HCT116 (cell line): ENCODE results near the gene CD82. TPM values are rescaled to one million over a fixed set of nuclear protein-coding genes. Genes with fewer than 3 reads are reported as not detected.

Experiments
- ATAC-seq: fragments of 200-7000 bp; cut with Tn5 transposase; 2 replicates; pipeline ENCODE4 v1.9.1; 2020; ENCODE audit warnings: mild to moderate bottlenecking, moderate library complexity
- BruUV-seq: library from RNA; stranded (reverse); fragments of 400-500 nt; replicated peaks from 2 replicates; lab custom pipeline; 2021; lab: Mats Ljungman, UMichigan
- CTCF ChIA-PET: fragments of 300-600 bp; sonication (Branson Sonifier 250); formaldehyde crosslinking; loops from one replicate; lab custom pipeline; 2021; ENCODE audit warnings: antibody characterized with exemption; lab: Charles Lee
- POLR2A ChIA-PET: fragments of 300-600, 350-600 bp; sonication (Branson Sonifier 250); formaldehyde crosslinking; loops from one replicate; lab custom pipeline; 2021; ENCODE audit warnings: antibody characterized with exemption; lab: Charles Lee
- RAD21 ChIA-PET, 2 experiments: fragments of 300-600 bp; sonication (Branson Sonifier 250); formaldehyde crosslinking; loops; one replicate each; lab custom pipeline; 2023; ENCODE audit warnings: low total read pairs in 2 of 2; ENCODE audit not compliant: uncharacterized antibody in 2 of 2, unreplicated experiment in 2 of 2, low non-redundant PET in 1 of 2; lab: Charles Lee
- DNase-seq: peaks from one replicate; pipeline ENCODE4 v3.0.0-alpha.2; 2010; ENCODE audit warnings: low read depth, low spot score
- H2AFZ ChIP-seq: fragments of 200-600 bp; shearing (Covaris generic), sonication (generic); 2 replicates; pipeline ENCODE4 v1.6.1; 2017; ENCODE audit warnings: low read depth, mixed run types, mixed read lengths, antibody characterized with exemption, low read length; ENCODE audit not compliant: poor library complexity, severe bottlenecking
- H3K27ac ChIP-seq: 2 replicates; pipeline ENCODE4 v1.5.1; 2012; ENCODE audit warnings: low read depth, low read length
- H3K27me3 ChIP-seq: fragments of 200-600 bp; sonication (generic); 2 replicates; pipeline ENCODE4 v1.6.1; 2016; ENCODE audit warnings: mixed run types, low read length, mixed read lengths; ENCODE audit not compliant: insufficient read depth
- H3K36me3 ChIP-seq, 2 experiments: fragments of 200-500 bp in 1 of 2; fragments of 200-600 bp in 1 of 2; sonication (Bioruptor generic) in 1 of 2; sonication (generic) in 1 of 2; 2 replicates each; pipeline versions ENCODE4 v1.5.1 to v1.6.1; 2014 to 2016; ENCODE audit warnings: low read length in 2 of 2, inconsistent platforms in 1 of 2, mixed read lengths in 1 of 2, mixed run types in 1 of 2; ENCODE audit not compliant: insufficient read depth in 2 of 2, control insufficient read depth in 1 of 2
- H3K4me1 ChIP-seq, 2 experiments: fragments of 200-600 bp in 1 of 2; sonication (generic) in 1 of 2; 2 replicates each; pipeline versions ENCODE4 v1.5.1 to v1.6.1; 2012 to 2017; ENCODE audit warnings: low read length in 2 of 2, inconsistent platforms in 1 of 2, mild to moderate bottlenecking in 1 of 2, mixed read lengths in 1 of 2, mixed run types in 1 of 2, moderate library complexity in 1 of 2; ENCODE audit not compliant: insufficient read depth in 2 of 2, control insufficient read depth in 1 of 2
- H3K4me2 ChIP-seq: fragments of 200-600 bp; sonication (generic); 2 replicates; pipeline ENCODE4 v1.6.1; 2017; ENCODE audit warnings: mixed run types, low read length, mixed read lengths
- H3K4me3 ChIP-seq, 2 experiments: fragments of 200-600 bp in 1 of 2; sonication (generic) in 1 of 2; replicated peaks in 1 of 2; 2 replicates each; pipeline ENCODE4 v1.5.1; 2011 to 2016; ENCODE audit warnings: low read length in 2 of 2, control low read depth in 1 of 2, low read depth in 1 of 2, mild to moderate bottlenecking in 1 of 2, mixed read lengths in 1 of 2, mixed run types in 1 of 2
- H3K79me2 ChIP-seq: fragments of 200-600 bp; sonication (generic); 2 replicates; pipeline ENCODE4 v1.6.1; 2017; ENCODE audit warnings: mild to moderate bottlenecking, mixed run types, low read length, moderate library complexity, mixed read lengths; ENCODE audit not compliant: insufficient read depth
- H3K9ac ChIP-seq: fragments of 200-600 bp; sonication (generic); 2 replicates; pipeline ENCODE4 v1.6.1; 2016; ENCODE audit warnings: low read length, mixed read lengths
- H3K9me2 ChIP-seq: fragments of 200-600 bp; sonication (generic), shearing (Covaris generic); 2 replicates; pipeline ENCODE4 v1.6.1; 2017; ENCODE audit warnings: mixed run types, mild to moderate bottlenecking, moderate library complexity; ENCODE audit not compliant: insufficient read depth
- H3K9me3 ChIP-seq, 2 experiments: fragments of 200-500 bp in 1 of 2; fragments of 200-600 bp in 1 of 2; sonication (Bioruptor generic) in 1 of 2; sonication (generic) in 1 of 2; 2 replicates each; pipeline ENCODE4 v1.6.1; 2014 to 2017; ENCODE audit warnings: low read length in 2 of 2, mixed read lengths in 2 of 2, inconsistent platforms in 1 of 2, low read depth in 1 of 2, mild to moderate bottlenecking in 1 of 2, mixed run types in 1 of 2, moderate library complexity in 1 of 2; ENCODE audit not compliant: control insufficient read depth in 1 of 2, insufficient read depth in 1 of 2
- H4K20me1 ChIP-seq: fragments of 200-600 bp; sonication (generic), shearing (Covaris generic); 2 replicates; pipeline ENCODE4 v1.6.1; 2017; ENCODE audit warnings: mixed run types, mild to moderate bottlenecking, moderate library complexity; ENCODE audit not compliant: insufficient read depth
- CEBPB ChIP-seq: IDR thresholded peaks from 2 replicates; pipeline ENCODE4 v1.6.1; 2012; ENCODE audit warnings: low read depth
- ELF1 ChIP-seq: IDR thresholded peaks from 2 replicates; pipeline ENCODE4 v1.6.1; 2012; ENCODE audit warnings: low read depth, borderline replicate concordance
- EZH2 ChIP-seq: fragments of 200-600 bp; sonication (generic); IDR thresholded peaks from 2 replicates; pipeline ENCODE4 v1.6.1; 2017; ENCODE audit warnings: antibody characterized with exemption, mixed run types
- FOSL1 ChIP-seq: IDR thresholded peaks from 2 replicates; pipeline ENCODE4 v1.6.1; 2012; ENCODE audit warnings: low read depth
- JUND ChIP-seq: IDR thresholded peaks from 2 replicates; pipeline ENCODE4 v1.6.1; 2012
- POLR2AphosphoS5 ChIP-seq: IDR thresholded peaks from 2 replicates; pipeline ENCODE4 v1.6.1; 2011; ENCODE audit warnings: mild to moderate bottlenecking, low read depth, low read length, moderate library complexity
- RAD21 ChIP-seq: IDR thresholded peaks from 2 replicates; pipeline ENCODE4 v1.6.1; 2012; ENCODE audit warnings: low read depth, mild to moderate bottlenecking
- SIN3A ChIP-seq: IDR thresholded peaks from 2 replicates; pipeline ENCODE4 v1.6.1; 2012; ENCODE audit warnings: low read depth
- YY1 ChIP-seq: IDR thresholded peaks from 2 replicates; pipeline ENCODE4 v1.6.1; 2011; ENCODE audit warnings: low read length, low read depth, moderate library complexity, mild to moderate bottlenecking; ENCODE audit not compliant: insufficient replicate concordance; ENCODE audit errors: extremely low read depth
- ZFX ChIP-seq: fragments of 450-650 bp; IDR thresholded peaks from 2 replicates; pipeline ENCODE4 v1.6.1; 2017
- intact Hi-C: fragments of 100-400 bp; cut with micrococcal nuclease; formaldehyde crosslinking; loops from 2 replicates; pipeline ENCODE4 v1.10.0; 2022
- total RNA-seq: library from RNA; stranded (reverse); gene quantifications from one replicate; pipeline ENCODE4 v1.2.1, GENCODE V29; 2021; ENCODE audit not compliant: unreplicated experiment
- TF ChIP-seq, protein P1 (sequence below): IDR thresholded peaks from 2 replicates; pipeline ENCODE4 v1.6.1; 2012
- TF ChIP-seq, protein P2 (sequence below), 3 experiments: fragments of 200-600 bp in 1 of 3; sonication (generic) in 1 of 3; IDR thresholded peaks in 2 of 3; conservative IDR thresholded peaks in 1 of 3; 2 replicates each; pipeline ENCODE4 v1.5.1; 2012 to 2017; ENCODE audit warnings: low read depth in 2 of 3, low read length in 2 of 3, antibody characterized with exemption in 1 of 3, borderline replicate concordance in 1 of 3, control low read depth in 1 of 3, mild to moderate bottlenecking in 1 of 3, mixed read lengths in 1 of 3, mixed run types in 1 of 3, moderate library complexity in 1 of 3; ENCODE audit not compliant: insufficient read depth in 1 of 3
- TF ChIP-seq, protein P3 (sequence below): IDR thresholded peaks from 2 replicates; pipeline ENCODE4 v1.6.1; 2011; ENCODE audit warnings: mild to moderate bottlenecking, low read length, moderate library complexity; ENCODE audit not compliant: insufficient replicate concordance; ENCODE audit errors: extremely low read depth

The CD82 gene
- total RNA-seq, 1 experiment from 2014 or later = 16.7 TPM

DNA sequence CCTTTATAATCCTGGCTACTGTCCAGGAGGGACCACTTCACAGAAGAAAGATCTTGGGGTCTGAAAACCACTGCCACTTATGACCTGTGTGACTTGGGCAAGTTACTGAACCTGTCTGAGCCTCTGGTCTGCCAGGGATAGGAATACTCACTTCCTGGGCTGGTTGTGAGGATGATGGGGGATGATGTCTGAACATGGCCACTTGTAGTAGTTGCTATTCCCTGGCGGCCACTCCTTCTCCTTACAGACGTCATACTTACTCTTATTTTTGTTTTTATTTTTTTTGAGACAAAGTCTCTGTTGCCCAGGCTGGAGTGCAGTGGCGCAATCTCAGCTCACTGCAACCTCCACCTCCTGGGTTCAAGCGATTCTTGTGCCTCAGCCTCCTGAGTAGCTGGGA is 26.1 kb downstream of the CD82 start:
- TF ChIP-seq EZH2 (no peak), FOSL1 (no peak), ELF1 (no peak), JUND (no peak), SIN3A (no peak), CEBPB (no peak), ZFX (no peak), POLR2AphosphoS5 (no peak), RAD21 (no peak), YY1 (no peak)
- TF ChIP-seq, protein P1, sequence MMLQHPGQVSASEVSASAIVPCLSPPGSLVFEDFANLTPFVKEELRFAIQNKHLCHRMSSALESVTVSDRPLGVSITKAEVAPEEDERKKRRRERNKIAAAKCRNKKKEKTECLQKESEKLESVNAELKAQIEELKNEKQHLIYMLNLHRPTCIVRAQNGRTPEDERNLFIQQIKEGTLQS = no peak
- TF ChIP-seq, protein P2, sequence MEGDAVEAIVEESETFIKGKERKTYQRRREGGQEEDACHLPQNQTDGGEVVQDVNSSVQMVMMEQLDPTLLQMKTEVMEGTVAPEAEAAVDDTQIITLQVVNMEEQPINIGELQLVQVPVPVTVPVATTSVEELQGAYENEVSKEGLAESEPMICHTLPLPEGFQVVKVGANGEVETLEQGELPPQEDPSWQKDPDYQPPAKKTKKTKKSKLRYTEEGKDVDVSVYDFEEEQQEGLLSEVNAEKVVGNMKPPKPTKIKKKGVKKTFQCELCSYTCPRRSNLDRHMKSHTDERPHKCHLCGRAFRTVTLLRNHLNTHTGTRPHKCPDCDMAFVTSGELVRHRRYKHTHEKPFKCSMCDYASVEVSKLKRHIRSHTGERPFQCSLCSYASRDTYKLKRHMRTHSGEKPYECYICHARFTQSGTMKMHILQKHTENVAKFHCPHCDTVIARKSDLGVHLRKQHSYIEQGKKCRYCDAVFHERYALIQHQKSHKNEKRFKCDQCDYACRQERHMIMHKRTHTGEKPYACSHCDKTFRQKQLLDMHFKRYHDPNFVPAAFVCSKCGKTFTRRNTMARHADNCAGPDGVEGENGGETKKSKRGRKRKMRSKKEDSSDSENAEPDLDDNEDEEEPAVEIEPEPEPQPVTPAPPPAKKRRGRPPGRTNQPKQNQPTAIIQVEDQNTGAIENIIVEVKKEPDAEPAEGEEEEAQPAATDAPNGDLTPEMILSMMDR (IDR thresholded peaks at IDR 0.05 in 2 of 3, conservative IDR thresholded peaks at IDR 0.05 in 1 of 3; ENCODE audit: borderline replicate concordance in 1 of 3, insufficient read depth in 1 of 3, low read depth in 2 of 3, low read length in 2 of 3) = no peak
- TF ChIP-seq, protein P3, sequence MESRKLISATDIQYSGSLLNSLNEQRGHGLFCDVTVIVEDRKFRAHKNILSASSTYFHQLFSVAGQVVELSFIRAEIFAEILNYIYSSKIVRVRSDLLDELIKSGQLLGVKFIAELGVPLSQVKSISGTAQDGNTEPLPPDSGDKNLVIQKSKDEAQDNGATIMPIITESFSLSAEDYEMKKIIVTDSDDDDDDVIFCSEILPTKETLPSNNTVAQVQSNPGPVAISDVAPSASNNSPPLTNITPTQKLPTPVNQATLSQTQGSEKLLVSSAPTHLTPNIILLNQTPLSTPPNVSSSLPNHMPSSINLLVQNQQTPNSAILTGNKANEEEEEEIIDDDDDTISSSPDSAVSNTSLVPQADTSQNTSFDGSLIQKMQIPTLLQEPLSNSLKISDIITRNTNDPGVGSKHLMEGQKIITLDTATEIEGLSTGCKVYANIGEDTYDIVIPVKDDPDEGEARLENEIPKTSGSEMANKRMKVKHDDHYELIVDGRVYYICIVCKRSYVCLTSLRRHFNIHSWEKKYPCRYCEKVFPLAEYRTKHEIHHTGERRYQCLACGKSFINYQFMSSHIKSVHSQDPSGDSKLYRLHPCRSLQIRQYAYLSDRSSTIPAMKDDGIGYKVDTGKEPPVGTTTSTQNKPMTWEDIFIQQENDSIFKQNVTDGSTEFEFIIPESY = no peak
- no peak overlapping the region for H3K27ac ChIP-seq
- ChIA-PET CTCF (no interaction called here), POLR2A (no interaction called here), RAD21 (no interaction called here)
- no peaks in the 10 kb centered on the region for H3K36me3 ChIP-seq
- no peak overlapping the region for H3K4me3 ChIP-seq
- no peaks in the 10 kb centered on the region for H4K20me1 ChIP-seq
- H2AFZ ChIP-seq = no peak overlapping the region
- H3K4me1 ChIP-seq = no peaks in the 10 kb centered on the region
- ATAC-seq (no peak), DNase-seq (no peak)
- H3K79me2 ChIP-seq = no peaks in the 10 kb centered on the region
- no peaks in the 10 kb centered on the region for H3K27me3 ChIP-seq
- BruUV-seq = no TSS peak
- H3K9ac ChIP-seq = no peak overlapping the region
- intact Hi-C loops = no loop called here
- no peaks in the 10 kb centered on the region for H3K9me3 ChIP-seq
- H3K9me2 ChIP-seq = no peaks in the 10 kb centered on the region
- no peak overlapping the region for H3K4me2 ChIP-seq
